NK-92 treated with Interleukin-12 subunit alpha and Interleukin-12 subunit beta, amount 100 ng/mL, for 24 hours (cell line): ENCODE results near the gene MAPK4.

Source experiments
- DNase-seq: peaks from one replicate; lab custom pipeline; 2025; lab: John Stamatoyannopoulos, UW

MAPK4 gene

DNA sequence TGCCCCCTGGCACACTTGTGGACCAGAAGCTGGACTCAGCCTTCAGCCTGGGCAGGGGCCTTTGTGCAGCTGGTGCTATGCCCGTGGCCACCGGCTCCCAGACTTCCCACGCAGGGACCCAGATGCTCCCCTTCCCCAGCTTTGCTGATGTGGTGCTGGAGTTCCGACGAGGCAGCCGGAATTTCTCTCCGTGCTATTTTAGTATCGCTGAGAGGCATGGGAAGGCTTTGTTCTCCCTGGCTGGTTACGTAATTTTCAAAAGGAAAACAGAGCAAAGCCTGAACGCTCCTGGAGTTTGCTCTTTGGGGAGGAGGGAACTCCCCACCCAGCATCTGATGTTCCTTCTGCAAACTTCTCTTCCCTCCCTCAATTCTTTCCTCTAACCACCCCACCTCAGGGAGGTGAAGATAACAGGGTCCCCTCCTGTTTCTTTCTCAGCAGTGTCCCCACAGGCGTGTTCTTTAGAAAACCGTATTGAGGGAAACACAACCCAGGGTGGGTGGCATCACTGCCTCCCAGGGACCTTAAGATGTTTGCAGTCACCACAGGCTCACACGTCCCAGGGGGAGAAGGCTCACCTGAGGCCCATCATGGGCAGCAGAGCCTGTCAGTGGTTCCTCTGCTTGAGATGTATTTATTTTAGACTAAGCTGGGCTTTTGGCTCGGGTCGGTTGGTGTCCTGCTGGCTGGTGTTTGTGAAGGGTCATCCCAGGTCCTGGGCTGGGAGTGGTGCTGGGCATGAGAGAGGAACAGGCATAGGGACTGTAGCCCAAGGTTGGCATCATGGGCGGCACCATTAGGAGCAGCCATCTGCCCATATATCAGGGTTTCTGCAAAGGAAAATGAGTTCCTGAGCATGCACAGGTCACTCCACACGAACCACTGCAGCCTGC is 95.0 kb downstream of the MAPK4 start:
- no peak for DNase-seq

DNA sequence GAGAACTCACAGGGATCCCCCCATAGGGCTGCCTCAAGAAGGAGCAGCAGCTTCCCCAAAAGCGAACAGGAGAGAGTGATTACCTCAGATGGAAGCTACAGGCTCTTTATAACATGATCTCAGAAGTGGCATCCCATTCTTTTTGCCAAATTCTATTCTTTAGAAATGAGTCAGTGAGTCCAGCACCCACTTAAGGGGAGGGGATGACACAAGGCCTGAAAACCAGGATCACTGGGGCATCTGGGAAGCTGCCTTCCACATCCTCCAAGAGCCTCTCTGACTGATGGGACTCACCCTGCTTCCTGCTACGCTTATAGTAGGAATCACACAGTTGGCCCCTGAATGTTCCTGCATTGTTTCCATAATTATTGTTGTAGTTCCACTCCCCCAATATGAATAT is 96.5 kb downstream of the MAPK4 start:
- DNase-seq, result no peak

DNA sequence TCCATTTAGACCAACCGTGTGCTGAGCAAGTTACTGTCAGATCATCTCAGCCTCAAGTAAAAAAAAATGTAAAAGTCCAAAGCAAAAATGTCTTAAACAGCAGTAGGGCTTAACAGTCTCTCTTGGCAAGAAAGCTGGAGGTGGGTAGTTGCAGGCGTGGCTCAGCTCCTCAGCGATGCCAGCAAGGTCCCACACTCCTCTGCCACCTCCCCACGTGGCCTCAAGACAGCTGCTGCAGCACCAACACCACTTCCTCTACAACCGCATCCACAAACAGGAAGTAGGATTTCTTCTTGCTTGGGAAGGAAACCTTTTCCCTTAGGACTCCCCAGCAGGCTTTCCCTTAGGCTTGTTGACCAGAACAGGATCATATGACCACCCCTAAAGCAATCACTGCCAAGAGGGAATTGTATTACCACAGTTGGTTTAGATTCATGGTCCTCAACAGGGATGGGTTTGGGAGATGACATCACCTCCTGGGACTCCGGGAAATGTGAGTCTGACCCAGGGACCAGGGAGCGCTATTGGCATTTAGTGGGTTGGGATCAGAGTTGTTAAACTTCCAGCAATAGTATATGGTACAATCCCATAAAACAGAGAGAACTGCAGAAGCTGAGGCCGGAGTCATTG is 97.1 kb downstream of the MAPK4 start:
- DNase-seq, result no peak

DNA sequence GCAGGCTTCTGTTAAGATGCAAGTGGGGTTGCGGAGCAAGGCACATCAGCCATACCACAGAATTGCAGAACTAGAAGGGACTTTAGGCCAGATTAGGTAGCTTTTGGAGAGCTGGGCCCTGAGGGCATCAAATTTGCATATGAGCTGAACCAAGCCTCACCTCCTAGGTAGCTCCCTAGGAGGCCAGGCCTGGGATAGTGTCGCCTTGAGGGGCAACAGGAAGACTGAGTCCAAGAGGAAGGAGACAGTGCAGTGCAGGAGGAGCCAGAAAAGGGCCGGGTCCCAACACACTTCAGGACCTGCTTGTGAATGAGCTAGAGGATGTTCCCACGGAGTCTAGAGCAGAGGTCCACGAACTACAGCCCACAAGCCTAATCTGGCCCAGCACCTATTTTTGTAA is 98.7 kb downstream of the MAPK4 start:
- DNase-seq, result no peak

DNA sequence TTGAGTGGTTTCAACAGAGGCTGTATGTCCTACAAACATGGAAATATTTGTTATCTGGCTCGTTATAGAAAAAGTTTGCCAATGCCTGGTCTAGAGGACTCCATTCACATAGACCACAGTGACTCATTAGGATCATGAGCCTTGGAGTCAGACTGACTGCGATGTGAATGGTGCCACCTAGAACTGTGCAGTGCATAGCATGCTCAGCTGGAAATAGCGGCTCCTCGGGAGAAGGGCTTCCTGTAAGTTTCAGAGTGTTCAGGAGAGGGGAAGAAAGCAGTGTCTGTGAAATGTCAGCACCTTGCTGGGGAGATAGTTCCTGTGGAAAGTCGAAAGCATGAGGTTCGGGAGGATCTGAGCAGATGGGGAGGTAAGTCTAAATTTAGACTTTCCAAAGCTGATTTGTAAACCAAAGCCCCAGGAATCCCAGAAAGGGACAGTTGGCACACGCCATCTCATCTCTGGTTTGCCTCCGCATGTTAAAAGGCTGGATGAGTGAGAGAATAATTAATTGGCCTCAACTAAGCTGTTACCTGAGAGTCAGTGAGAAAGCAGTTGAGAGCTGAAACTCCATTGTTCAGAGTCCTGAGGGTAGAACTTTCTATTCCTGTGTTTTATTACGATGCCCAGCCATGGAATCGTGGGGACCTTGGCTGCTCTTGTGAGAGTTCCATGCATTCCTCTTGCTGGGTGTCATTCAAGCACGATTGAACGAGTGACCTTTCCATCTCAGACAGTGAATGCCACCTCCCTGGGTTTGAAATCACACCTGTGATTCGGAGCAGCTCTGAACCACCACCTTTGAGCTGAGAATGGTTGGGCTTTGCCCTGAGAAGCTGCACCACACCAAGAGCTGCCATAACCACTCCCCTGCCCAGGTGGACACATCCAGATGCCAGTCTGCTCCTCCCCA is 99.5 kb downstream of the MAPK4 start:
- DNase-seq, result no peak

DNA sequence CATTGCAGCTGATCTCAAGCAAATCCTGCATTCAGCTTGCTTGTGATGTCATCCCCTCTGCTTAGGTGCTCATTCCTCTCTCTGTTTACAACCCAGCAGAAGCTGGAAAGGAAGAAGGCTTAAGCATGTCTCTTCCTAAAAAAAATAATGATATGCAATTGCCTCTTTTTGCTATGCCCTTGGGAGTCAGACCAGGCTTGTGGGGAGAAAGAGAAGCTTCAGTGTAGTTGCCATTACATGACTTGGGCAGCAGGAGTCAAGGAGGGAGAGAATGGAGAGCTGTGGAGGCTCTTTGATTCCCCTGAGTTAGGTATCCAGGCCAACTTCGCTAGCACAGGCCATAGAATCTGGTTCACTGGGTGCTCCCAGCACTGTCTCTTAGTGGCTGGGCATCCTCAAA is 101.1 kb downstream of the MAPK4 start:
- no peak for DNase-seq

DNA sequence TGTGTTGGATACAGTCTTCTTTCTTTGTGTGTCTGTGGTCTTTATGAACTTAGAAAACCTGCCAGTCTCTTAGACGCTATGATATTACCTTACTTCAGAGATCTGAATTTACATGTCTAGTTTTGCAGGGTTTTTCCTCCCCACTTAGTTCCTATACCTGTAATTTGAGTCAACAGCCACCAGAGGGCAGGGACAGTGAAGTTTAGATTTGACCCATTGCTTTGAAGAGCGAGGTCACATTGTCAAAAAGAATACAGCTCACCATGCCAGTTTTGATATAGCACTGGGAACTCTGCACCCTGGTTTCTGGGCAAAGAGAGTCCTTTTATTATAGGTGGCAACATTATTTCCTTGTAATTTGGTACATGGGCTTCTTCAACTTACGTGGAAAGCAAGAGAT is 102.3 kb downstream of the MAPK4 start:
- no peak for DNase-seq

DNA sequence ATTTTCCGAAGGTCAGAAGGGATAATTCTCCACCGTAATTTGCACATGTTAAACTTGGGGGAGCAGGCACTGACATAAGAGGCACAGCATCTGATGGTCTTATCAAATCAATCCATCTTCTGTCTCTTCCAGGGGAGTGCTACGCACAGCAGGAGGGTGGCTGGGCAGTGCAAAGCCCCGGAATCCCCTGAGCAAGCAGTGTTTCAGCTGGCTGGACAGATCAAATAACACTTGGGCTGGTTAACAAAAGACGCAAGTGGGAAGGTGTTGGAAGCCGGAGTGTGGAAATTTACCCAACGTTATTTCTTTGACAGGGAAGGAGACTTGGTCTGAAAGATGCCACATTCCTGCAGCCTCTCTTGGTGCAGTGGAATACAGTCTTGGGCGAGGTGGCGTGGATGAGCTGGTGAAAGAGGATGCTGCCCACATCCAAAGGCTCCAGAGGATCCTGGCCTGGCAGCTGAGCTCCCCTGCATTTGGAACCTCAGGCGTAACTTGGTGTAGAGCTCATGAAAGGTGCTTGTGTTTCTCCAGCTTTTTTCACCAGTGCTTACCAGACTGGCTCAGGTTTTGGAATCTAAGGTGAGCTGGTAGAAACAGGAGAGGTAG is 103.0 kb downstream of the MAPK4 start:
- no peak for DNase-seq

DNA sequence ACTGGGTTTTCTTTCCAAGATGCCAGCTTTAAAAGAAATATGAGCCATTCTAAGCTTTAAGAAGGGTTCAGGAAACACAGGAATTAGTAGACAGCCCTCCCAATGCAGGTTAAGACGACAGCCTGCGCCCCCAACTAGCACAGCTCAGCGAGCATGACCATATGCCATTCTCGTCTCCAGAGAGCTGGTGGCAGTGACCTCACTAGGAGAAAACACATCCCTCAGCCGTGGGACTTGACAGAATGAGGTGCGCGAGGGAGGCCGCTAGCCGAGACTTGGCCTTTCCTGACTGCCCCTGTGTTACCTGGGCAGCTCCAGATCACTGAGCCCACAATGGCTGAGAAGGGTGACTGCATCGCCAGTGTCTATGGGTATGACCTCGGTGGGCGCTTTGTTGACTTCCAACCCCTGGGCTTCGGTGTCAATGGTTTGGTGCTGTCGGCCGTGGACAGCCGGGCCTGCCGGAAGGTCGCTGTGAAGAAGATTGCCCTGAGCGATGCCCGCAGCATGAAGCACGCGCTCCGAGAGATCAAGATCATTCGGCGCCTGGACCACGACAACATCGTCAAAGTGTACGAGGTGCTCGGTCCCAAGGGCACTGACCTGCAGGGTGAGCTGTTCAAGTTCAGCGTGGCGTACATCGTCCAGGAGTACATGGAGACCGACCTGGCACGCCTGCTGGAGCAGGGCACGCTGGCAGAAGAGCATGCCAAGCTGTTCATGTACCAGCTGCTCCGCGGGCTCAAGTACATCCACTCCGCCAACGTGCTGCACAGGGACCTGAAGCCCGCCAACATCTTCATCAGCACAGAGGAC is 103.9 kb downstream of the MAPK4 start:
- no peak for DNase-seq

DNA sequence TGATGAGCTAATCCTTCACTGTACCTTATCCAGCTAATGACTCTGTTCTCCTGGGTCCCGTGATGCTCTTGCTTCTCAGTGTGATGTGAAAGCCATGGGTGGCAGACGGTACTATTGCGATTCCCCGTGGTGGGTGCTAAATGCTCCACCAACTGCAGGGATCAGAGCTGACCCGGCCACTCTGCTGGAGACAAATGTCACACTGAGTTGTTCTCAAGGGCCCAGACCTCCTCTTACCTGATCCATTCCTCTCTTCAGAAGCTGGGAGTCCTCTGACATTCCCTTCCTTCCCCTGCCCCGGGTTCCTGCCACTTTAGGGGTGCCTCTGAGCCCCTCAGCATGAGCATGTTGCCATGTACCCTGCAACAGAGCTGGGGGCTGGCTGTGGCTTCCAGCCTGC is 105.1 kb downstream of the MAPK4 start:
- no peak for DNase-seq

DNA sequence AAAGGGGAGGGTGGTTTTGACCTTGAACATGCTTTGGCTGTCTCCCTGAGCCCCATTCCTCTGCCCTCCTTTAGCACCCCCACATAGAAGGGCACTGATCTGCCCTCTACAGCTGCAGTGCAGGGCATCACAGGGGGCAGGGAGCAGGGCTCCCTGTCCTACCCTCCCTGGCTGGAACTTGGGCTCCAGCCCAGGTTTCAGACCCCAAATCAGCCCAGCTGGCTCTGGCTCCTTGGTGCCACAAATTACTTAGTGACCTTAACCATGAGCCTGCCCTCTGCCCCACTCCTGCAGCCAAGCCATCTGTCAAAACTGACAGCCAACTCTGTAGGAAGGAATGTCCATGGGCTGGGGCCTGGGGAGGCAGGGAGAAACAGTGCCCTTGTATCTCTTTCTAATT is 105.6 kb downstream of the MAPK4 start:
- no peak for DNase-seq

DNA sequence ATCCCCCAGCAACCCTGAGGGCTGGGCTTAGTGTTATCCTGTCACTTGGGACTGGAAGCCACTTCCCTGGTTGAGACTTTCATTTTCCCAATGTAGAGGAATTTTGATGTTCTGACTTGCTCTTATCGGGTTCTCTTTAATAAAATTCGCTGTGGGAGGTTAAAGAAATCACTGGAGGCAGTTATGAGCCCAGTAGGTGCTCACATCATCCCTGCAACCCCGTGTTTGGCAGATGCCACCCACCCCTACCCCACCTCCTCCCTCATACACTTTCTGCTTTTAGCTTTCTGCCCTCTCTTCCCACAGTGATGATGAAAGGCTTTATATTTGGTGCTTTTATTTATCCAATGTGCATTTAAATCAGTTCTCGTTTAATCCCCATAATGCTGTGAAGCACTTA is 106.6 kb downstream of the MAPK4 start:
- no peak for DNase-seq

DNA sequence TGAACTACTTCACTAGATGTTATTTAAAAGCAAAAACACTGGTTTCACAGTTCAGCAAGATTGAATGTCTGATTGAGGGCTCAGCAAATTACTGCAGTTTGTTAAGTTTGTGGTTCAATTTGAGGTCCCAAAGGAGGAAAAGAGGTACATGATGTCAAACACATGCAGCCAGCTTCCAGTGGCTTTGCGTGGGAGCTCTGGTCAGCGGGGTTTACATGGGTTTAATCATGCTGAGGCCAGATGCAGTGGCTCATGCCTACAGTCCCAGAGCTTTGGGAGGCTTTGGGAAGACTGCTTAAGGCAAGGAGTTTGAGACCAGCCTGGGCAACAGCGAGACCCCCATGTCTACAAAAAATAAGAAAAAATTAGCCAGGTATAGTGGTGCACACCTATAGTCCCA is 111.5 kb downstream of the MAPK4 start:
- no peak for DNase-seq

DNA sequence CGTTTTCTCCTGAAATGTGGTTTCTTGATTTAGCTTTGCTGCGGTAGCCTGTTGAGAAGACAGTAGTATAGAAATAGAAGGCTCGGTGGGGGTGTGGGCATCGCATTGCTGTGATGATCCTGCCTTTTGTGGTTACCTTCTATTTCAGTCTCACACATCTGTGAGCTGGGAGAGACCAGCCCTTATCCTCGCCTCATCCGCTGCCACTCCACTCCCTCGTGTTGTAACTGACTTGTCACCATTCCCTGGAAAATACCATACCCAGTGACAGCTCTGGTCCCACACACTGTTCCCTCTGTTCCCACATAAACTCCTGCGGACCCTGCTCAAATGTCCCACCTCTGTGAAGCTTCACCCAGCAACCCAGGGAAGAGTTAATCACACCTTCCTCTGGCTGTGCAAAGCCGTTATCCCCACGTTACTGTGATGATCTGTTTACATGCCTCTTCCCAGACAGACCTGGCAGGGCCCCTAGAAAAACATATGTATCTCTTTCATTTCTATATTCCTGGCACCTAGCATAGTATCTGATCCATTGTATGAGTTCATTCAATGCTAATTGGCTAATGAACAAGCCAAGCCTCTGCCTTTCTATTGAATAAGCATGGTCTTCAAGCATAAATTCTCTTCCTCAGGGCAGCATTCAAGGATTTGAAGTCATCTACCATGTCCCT is 114.6 kb downstream of the MAPK4 start:
- DNase-seq, result no peak

DNA sequence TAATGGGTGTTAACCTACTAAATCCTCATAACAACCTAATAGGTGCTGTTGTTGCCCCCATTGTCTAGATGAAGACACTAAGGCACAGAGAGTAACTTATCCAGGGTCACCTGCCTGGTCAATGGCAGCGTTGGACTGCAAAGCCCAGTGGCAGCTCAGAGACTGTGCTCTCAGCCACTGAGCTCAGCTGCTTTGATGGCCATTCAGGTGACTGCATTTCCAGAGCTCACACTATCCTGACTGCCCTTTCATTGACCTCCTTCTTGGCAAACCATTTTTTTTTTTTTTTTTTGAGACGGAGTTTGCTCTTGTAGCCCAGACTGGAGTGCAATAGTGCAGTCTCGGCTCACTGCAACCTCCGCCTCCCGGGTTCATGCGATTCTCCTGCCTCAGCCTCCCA is 115.2 kb downstream of the MAPK4 start:
- DNase-seq, result no peak

DNA sequence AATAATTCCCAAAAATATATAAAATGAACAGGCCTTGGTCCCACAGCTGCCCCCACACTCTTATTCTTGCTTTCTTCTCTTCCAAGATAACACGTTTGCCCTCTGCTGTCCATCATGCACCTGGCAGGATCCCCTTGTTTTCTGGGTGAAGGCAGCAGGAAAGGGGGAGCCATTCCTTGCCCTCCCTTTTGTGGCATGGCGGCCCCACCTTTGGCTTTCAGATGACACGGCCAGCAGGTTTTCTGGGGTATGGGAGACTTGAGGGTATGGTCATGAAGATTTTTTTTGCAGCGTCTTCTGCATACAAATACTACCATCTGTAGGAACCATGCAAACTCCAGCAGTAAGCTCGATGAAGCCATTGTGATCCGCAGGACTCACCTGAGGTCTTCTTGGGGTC is 118.8 kb downstream of the MAPK4 start:
- no peak for DNase-seq

DNA sequence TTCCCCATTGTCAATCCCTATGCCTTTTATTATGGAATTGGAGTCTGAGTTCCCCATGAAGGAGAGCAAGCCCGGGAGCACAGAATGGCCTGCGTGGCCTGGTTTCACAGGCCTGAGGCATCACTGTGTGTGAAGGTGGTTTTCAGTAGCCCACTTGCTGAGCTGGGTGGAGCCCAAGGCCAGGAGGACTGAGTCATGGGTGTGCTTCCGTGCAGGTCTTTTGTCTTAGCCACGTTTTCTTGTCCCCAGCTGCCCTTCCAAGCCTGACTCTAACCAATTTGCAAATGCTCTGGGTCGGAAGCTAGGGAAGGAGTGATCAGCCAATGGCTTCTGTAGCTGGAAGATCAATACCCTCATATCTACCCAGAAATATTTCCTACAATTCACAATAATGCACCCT is 119.2 kb downstream of the MAPK4 start:
- DNase-seq, result no peak

DNA sequence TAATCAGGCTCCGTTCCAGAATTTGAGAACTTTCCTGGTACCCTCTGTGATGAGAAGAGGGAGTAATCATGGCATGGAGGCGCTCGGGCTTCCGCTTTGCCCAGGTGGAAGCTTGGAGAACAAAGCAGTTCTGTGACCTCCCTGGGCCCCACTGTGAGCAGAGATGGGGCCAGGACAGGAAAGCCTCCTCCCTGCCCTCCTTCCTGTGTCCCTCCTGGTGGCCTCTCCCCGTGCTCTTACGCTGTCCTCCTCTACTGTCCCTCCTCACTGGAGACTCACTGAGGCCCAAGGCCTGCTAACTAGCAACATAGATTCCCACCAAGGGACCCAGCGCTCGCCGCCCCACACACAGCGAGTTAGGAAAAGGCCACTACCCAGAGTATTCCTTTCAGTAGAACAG is 119.8 kb downstream of the MAPK4 start:
- DNase-seq, result no peak

DNA sequence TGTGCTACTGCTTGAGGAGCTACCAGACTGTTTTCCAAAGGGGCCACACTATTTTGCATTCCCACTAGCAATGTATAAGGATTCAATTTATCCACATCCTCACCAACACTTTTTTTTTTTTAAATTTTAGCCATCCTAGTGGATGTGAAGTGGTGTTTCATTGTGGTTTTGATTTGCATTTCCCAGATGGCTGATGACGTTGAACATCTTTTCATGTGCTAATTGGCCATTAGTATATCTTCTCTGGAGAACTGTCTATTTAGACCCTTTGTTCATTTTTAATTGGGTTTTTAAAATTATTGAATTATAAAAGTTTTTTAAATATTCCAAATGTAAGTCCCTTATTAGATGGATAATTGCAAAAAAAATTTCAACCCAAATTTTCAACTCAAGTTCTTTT is 121.1 kb downstream of the MAPK4 start:
- no peak for DNase-seq

DNA sequence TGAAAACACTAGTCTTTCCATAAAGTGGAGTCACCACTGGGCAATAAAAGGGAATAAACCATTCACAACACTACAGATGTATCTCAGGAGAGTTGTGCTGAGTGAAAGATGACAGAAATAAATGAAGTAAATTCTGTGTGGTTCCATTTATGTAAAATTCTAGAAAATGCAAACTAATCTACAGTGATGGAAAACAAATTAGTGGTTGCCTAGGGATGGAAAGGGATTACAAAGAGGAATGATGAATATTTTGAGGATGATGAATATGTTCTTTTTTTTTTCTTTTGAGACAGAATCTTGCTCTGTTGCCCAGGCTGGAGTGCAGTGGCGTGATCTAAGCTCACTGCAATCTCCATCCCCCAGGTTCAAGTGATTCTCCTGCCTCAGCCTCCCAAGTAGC is 123.0 kb downstream of the MAPK4 start:
- no peak for DNase-seq

DNA sequence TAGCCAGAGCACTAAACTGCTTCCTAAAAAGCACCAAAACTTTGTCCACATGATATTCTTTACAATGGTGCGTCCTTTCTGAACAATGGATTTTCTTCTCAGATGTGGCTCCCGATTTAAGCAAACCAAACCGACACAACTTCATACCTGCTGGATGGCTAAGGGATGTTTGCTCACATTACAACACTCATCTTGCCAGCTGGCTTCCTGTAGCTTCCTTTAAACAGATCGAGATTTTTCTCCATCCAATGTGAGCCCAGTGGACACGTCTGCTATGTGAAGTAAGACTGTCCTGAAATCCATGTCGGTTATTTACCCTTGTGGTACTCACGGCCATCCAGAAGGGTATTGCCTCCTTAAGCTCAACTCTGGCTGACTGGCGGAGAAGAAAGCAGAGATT is 126.5 kb downstream of the MAPK4 start:
- DNase-seq, result no peak
